Esophagus squamous epithelium (tissue), 5 donors: ENCODE measurements around the gene RETN. TPM values are rescaled to one million over a fixed set of nuclear protein-coding genes. Genes with fewer than 3 reads are reported as not detected.

Experiments
- DNase-seq: peaks from one replicate; lab custom pipeline; 2025; lab: John Stamatoyannopoulos, UW
- H3K27ac ChIP-seq, 4 donors: fragments of 200-600 bp; sonication (generic); one replicate each; pipeline ENCODE4 v1.5.1; 2016 to 2019; ENCODE audit warnings: mild to moderate bottlenecking in 1 of 4
- H3K27me3 ChIP-seq, 4 donors: fragments of 200-600 bp; sonication (generic); 1 replicate in 3 of 4; 2 replicates in 1 of 4; pipeline versions ENCODE4 v1.5.1 to v1.6.0; 2017 to 2021; ENCODE audit warnings: antibody characterized with exemption in 1 of 4
- H3K36me3 ChIP-seq, 3 donors: fragments of 200-600 bp; sonication (generic); one replicate each; pipeline ENCODE4 v1.5.1; 2016 to 2019
- H3K4me1 ChIP-seq, 3 donors: fragments of 200-600 bp; sonication (generic); one replicate each; pipeline ENCODE4 v1.5.1; 2017 to 2019
- H3K4me3 ChIP-seq, 4 donors: fragments of 200-600 bp; sonication (generic); 1 replicate in 3 of 4; 2 replicates in 1 of 4; pipeline ENCODE4 v1.5.1; 2016 to 2019; ENCODE audit warnings: mild to moderate bottlenecking in 2 of 4, moderate library complexity in 1 of 4
- H3K9me3 ChIP-seq, 3 donors: fragments of 200-600 bp; sonication (generic); one replicate each; pipeline ENCODE4 v1.5.1; 2016 to 2019
- CTCF ChIP-seq, 6 experiments: fragments of 450-650 bp in 4 of 6; fragments of 200-600 bp in 2 of 6; sonication (generic) in 2 of 6; IDR thresholded peaks; one replicate each; pipeline ENCODE4 v1.5.1; 2016 to 2019; ENCODE audit warnings: antibody characterized with exemption in 6 of 6, mild to moderate bottlenecking in 4 of 6, moderate library complexity in 4 of 6
- POLR2A ChIP-seq, 4 donors: fragments of 450-650 bp; IDR thresholded peaks; one replicate each; pipeline ENCODE4 v1.6.1; 2017; ENCODE audit warnings: antibody characterized with exemption in 4 of 4, mild to moderate bottlenecking in 4 of 4, moderate library complexity in 3 of 4
- WGBS, 2 donors: methylation state at CpG; one replicate each; pipeline ENCODE4 v1.1.5; 2018; 5-methylcytosine and 5-hydroxymethylcytosine counted together
- intact Hi-C: fragments of 100-400 bp; cut with DNase I; formaldehyde crosslinking; loops from one replicate; pipeline ENCODE4 v1.15.0; 2022
- total RNA-seq, 4 donors: library from RNA; depleted of rRNA; stranded (reverse); fragments of >200 nt; gene quantifications; one replicate each; pipeline ENCODE4 v1.1.0, GENCODE V29; 2016
- donor health status: DM: yes; HTN: yes; CAD: no.

Gene RETN
- total RNA-seq, result 10 to 100 TPM in 1 of 4 donors, not detected in 3; 28.1 TPM

- WGBS, 2 donors, result 40 to 80% methylated on average over 1 of the region's 9 CpGs
- intact Hi-C loops, result no loop called here
- DNase-seq, result no peak
- TF ChIP-seq POLR2A (IDR thresholded peaks at IDR 0.05) (no peak), CTCF (IDR thresholded peaks at IDR 0.05) (no peak)
- Histone ChIP-seq H3K27ac (no peak within 1 kb of the TSS), H3K4me1 (peaks cover 0 to 11% (median 0%) of the 10 kb centered on the region in 3 donors), H3K4me3 (no peak within 1 kb of the TSS), H3K27me3 (peaks cover 0 to 82% (median 0%) of the 10 kb centered on the region in 4 donors), H3K36me3 (no peaks in the 10 kb centered on the region), H3K9me3 (no peaks in the 10 kb centered on the region)
Measured at GRCh38 chr19:7668842-7669241, at the start of gene RETN. Gene RETN (plus strand): TSS chr19:7669049. CDS start chr19:7669327, 278 bp downstream.

GRCh38 chr19:7619671-7620441, 49.0 kb upstream of the RETN start:
- Histone ChIP-seq H3K4me3 (no peak overlapping the region), H3K36me3 (peaks cover 21 to 100% (median 38%) of the 10 kb centered on the region in 3 donors), H3K9me3 (no peaks in the 10 kb centered on the region), H3K4me1 (peaks cover 15 to 46% (median 26%) of the 10 kb centered on the region in 3 donors), H3K27me3 (no peaks in the 10 kb centered on the region), H3K27ac (peak overlapping the region; percentile 76 to 91 (median 77))
- DNase-seq, result no peak
- WGBS, 2 donors, result 65 to 76% methylated on average over 5 to 14 of the region's 48 CpGs
- TF ChIP-seq CTCF (IDR thresholded peaks at IDR 0.05) (no peak), POLR2A (IDR thresholded peaks at IDR 0.05) (no peak)
- intact Hi-C loops, result no loop called here

- H3K9me3 ChIP-seq, result no peaks in the 10 kb centered on the region
- no peak for DNase-seq
- H3K27ac ChIP-seq, result peak overlapping the region in 3 of 4 donors; percentile 76 to 91 (median 78)
- intact Hi-C loops, result no loop called here
- H3K4me3 ChIP-seq, result no peak overlapping the region
- TF ChIP-seq POLR2A (IDR thresholded peaks at IDR 0.05), result no peak
- TF ChIP-seq CTCF (IDR thresholded peaks at IDR 0.05), result no peak
- no peaks in the 10 kb centered on the region for H3K27me3 ChIP-seq
- peaks cover 25 to 100% (median 46%) of the 10 kb centered on the region in 3 donors for H3K36me3 ChIP-seq
- 80 to 94% methylated on average over 8 to 9 of the region's 57 CpGs for WGBS, 2 donors
- peaks cover 15 to 46% (median 26%) of the 10 kb centered on the region in 3 donors for H3K4me1 ChIP-seq
Measured at GRCh38 chr19:7620442-7621412, 48.1 kb upstream of the RETN start.

GRCh38 chr19:7622933-7623685, 45.7 kb upstream of the RETN start:
- H3K27ac ChIP-seq, result no peak overlapping the region
- peaks cover 29 to 94% (median 50%) of the 10 kb centered on the region in 3 donors for H3K36me3 ChIP-seq
- TF ChIP-seq CTCF (IDR thresholded peaks at IDR 0.05) (no peak), POLR2A (IDR thresholded peaks at IDR 0.05) (no peak)
- no peaks in the 10 kb centered on the region for H3K27me3 ChIP-seq
- WGBS, 2 donors, result 76 to 87% methylated on average over 13 to 15 of the region's 16 CpGs
- H3K4me3 ChIP-seq, result no peak overlapping the region
- peaks cover 21 to 48% (median 25%) of the 10 kb centered on the region in 3 donors for H3K4me1 ChIP-seq
- intact Hi-C loops, result no loop called here
- DNase-seq, result no peak
- no peaks in the 10 kb centered on the region for H3K9me3 ChIP-seq
